Stimulated activated CD8-positive, alpha-beta memory T cell treated with anti-CD3 and anti-CD28 coated beads, Interleukin-4, amount 100 ng/mL, for 1 hour (primary cell): Measurements from ENCODE around the gene PDIA2.

Experiments used
- DNase-seq, 2 donors: peaks; one replicate each; pipeline ENCODE4 v3.0.0-alpha.2; 2020; ENCODE audit warnings: low read depth in 2 of 2, low spot score in 1 of 2

PDIA2 gene

DNA sequence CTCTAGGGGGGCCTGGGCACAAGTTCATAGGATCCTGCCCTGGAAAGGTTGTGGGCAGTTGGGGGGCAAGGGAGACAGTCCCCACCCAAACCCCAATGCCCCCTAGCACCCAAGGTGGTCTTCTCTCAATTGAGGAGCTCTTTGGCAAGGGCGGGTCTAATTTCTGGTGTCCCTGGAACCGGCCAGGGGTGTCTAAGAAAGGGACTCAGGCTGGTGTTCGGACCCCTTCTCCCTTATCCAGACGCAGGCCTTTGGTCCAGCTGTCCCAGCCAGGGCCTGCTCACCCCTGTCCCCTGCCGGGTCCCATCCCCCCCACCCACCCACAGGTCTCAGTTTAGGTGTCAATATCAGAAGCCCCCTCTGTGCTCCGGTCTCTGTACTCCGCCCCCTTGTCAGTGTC, 3.4 kb upstream of the PDIA2 start:
- no peak for DNase-seq

- DNase-seq, result no peak
These were observed 2.9 kb upstream of the PDIA2 start for GRCh38 chr16:280005-280460.

DNA sequence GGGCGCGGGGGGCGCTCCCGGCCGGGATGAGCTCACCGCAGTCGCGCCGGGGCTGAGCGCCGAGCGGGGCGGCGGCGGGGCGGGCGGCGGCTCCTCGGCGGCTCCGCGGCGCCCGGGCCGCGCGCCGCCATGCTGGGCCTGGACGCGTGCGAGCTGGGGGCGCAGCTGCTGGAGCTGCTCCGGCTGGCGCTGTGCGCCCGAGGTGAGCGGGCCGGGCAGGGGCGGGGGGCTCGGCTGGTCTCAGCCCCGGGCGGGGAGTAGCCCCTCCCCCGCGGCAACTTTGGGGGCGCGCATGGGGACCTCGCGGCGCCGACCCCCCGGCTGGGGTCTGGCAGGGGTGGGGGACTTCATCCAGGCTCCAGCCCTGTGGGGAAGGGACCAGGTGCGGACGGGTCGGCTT, 2.4 kb upstream of the PDIA2 start, which contains the start of gene ARHGDIG:
Gene ARHGDIG, plus strand, starts transcription at position 40 of the 400 bp plus-strand sequence. Its CDS starts 90 bp downstream, at position 130.
- no peak for DNase-seq

- DNase-seq, result no peak
These were observed 1.8 kb upstream of the PDIA2 start for GRCh38 chr16:280991-281659.

DNA sequence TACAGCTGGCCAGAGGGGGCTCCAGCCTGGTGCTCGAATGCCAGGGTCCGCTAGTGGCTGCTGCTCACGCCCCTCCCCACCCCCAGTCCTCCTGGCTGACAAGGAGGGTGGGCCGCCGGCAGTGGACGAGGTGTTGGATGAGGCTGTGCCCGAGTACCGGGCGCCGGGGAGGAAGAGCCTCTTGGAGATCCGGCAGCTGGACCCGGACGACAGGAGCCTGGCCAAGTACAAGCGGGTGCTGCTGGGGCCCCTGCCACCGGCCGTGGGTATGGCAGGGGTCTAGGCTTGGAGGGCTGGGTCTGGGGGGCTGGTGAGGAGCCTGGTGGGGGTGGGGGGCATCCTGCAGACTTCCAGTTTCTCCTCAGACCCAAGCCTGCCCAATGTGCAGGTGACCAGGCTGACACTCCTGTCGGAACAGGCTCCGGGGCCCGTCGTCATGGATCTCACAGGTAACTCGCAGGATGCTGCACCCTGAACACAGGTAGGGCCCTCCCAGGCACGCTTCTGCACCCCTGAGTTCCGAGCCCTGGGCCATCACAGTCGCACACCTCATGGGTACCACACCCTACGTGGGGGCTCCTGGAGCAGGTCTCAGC, 1.2 kb upstream of the PDIA2 start:
- no peak for DNase-seq

DNA sequence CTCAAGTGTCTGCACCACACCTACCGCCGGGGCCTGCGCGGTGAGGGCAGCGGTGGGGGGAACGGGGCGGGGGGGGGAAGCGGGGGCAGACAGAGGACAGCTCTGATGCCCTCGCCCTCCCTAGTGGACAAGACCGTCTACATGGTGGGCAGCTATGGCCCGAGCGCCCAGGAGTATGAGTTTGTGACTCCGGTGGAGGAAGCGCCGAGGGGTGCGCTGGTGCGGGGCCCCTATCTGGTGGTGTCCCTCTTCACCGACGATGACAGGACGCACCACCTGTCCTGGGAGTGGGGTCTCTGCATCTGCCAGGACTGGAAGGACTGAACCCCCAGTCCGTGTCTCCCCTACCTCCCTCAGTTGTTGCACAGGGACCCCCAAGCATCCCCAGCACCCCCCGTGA, 473 bp upstream of the PDIA2 start:
- no peak for DNase-seq

GRCh38 chr16:284204-285120, 1.5 kb downstream of the PDIA2 start:
- no peak for DNase-seq

GRCh38 chr16:285146-286055, 2.4 kb downstream of the PDIA2 start:
- no peak for DNase-seq

- DNase-seq, result no peak
These were observed 3.7 kb downstream of the PDIA2 start for GRCh38 chr16:286491-287297.

DNA sequence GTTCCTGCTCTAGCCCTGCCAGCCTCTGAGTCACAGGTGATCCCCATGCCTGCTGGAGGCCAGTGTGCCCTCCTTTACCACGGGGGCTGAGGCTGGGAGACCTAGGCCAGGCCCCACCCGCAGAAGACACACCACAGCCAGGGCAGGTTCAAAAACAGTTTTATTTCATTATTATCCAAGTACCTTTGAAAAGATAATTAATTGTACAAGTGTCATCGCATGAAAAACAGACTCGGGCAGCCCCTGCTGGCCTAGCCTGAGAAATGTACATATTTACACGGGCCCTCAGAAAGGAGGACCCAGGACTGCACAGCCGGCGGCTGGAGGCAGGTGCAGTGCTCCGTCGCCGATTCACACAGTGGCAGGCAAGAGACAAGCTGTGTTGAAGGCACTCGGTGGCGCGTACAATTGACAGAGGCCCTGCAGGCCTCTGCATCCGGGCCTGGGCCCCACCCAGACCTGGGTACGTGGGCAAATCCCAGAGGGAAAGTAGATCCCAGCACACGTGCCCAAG, 4.4 kb downstream of the PDIA2 start:
- DNase-seq, result no peak

- DNase-seq, result no peak
These were observed 5.3 kb downstream of the PDIA2 start for GRCh38 chr16:287981-288920.

- no peak for DNase-seq
These were observed 6.5 kb downstream of the PDIA2 start for GRCh38 chr16:289395-289997.

DNA sequence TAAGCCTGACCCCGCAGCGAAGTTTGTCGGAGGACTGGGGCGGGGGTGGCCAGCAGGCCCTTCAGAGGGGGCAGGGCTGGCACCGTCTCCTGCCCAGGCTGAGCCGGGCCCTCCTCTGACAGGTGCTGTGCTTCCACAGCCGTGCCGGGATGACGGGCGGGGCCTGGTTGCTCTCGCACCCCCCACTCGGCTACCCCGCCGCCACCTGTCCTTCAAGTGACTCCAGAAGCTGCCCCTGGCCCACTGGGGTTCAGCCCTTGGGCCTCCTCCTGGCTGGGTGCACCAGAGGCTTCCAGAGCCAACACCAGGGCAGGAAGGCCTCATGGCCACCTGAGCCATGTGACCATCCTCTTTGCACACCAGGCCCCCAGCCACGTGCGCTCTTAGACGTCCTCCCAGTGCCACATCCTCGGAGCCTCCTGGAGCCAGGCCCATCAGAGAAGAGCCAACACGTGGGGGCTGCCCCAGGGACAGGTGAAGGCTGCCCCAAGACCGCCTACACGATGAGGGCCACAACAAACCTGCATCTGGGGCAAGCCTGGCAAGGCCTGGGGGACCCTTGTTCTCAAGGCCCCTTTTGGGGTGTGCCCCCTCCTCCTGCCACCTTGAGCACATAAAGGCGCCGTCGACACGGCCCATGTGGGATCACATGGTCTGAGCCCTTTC, 7.2 kb downstream of the PDIA2 start:
- DNase-seq, result no peak

DNA sequence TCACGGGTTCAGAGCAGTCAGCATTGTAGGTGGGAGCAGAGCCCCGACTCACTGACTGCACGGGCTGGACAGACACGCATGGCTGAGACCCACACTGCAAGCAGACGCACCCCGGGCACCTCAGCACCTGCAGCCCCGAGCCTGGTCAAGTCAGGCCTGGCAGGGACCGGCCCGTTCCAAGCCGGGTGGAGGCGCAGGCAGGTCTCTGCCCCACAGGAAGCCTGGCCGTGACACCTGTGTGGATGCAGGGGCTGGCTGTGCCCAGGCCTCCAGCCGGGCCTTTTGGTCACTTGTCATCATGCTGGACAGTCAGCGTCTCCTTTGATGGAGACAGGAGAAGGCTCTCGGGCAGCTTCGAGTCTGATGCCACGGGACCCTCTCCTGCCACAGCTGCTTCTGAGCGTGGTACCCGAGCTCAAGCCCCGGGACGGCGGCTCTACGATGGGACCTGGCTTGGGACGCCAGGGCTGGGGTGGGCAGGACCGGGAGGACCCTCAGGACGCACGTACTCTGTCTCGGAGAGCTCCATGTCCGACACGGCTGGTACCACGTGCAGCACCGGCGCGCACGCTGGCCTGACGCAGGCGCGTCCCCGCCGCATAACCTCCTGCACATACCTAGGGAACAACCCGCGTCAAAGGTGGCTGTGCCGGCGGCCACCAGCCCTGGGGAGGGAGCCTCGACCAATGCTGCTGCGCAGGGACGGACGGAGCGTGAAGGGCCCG, 7.9 kb downstream of the PDIA2 start:
- no peak for DNase-seq

- no peak for DNase-seq
These were observed 8.6 kb downstream of the PDIA2 start for GRCh38 chr16:291539-291938.

- no peak for DNase-seq
These were observed 10.2 kb downstream of the PDIA2 start for GRCh38 chr16:293043-293775.
